ENCODE data around the gene TANK. TPM values are rescaled to one million over a fixed set of nuclear protein-coding genes. Genes with fewer than 3 reads are reported as not detected.

TANK gene
- total and polyA plus RNA-seq, 5 experiments from 2014 or later, result 32.7 to 65.8 (median 43.8) TPM

- H3K9me3 Mint-ChIP-seq, result no peaks in the 10 kb centered on the region
- POLR2A ChIA-PET, result interaction anchor here (0.6 kb wide), 1 partner anchor 20 kb away, joined by 3 read pairs; no protein-coding TSS in a partner anchor
- DNase-seq (peak in 5 of 10 donors; percentile 17 to 61 (median 50)), ATAC-seq (peak in 1 of 2 donors; percentile 40)
- peaks cover 0 to 2% (median 0%) of the 10 kb centered on the region in 4 donors for H3K4me1 Mint-ChIP-seq
- H3K27me3 Mint-ChIP-seq, result no peaks in the 10 kb centered on the region
- H3K4me3 Mint-ChIP-seq, result no peak overlapping the region
- no peak overlapping the region for H3K27ac Mint-ChIP-seq
- H3K36me3 Mint-ChIP-seq, result peaks cover 6 to 45% (median 11%) of the 10 kb centered on the region in 3 donors
Measured at GRCh38 chr2:161223139-161223732, 63.0 kb downstream of the TANK start.

GRCh38 chr2:161228511-161229240 lies 68.4 kb downstream of the TANK start:
- H3K27ac Mint-ChIP-seq, result no peak overlapping the region
- H3K9me3 Mint-ChIP-seq, result no peaks in the 10 kb centered on the region
- no peak overlapping the region for H3K4me3 Mint-ChIP-seq
- peaks cover 18 to 53% (median 25%) of the 10 kb centered on the region in 3 donors for H3K36me3 Mint-ChIP-seq
- no peaks in the 10 kb centered on the region for H3K27me3 Mint-ChIP-seq
- POLR2A ChIA-PET, result no interaction called here
- ATAC-seq (no peak), DNase-seq (no peak)
- peaks cover 0 to 2% (median 0%) of the 10 kb centered on the region in 4 donors for H3K4me1 Mint-ChIP-seq

- Mint-ChIP-seq H3K9me3 (no peaks in the 10 kb centered on the region), H3K27me3 (no peaks in the 10 kb centered on the region), H3K36me3 (peaks cover 18 to 46% (median 24%) of the 10 kb centered on the region in 3 donors), H3K4me1 (peaks cover 0 to 4% (median 2%) of the 10 kb centered on the region in 4 donors), H3K27ac (peak overlapping the region in 1 of 10 donors; percentile 35), H3K4me3 (no peak overlapping the region)
- POLR2A ChIA-PET, result no interaction called here
- DNase-seq, result no peak
- no peak for ATAC-seq
Measured at GRCh38 chr2:161230959-161231358, 70.7 kb downstream of the TANK start.

GRCh38 chr2:161232571-161232970 lies 72.3 kb downstream of the TANK start:
- POLR2A ChIA-PET, result no interaction called here
- Mint-ChIP-seq H3K27me3 (no peaks in the 10 kb centered on the region), H3K4me3 (no peak overlapping the region), H3K4me1 (peaks cover 2 to 14% (median 8%) of the 10 kb centered on the region in 4 donors), H3K9me3 (no peaks in the 10 kb centered on the region), H3K27ac (no peak overlapping the region), H3K36me3 (peaks cover 17 to 35% (median 23%) of the 10 kb centered on the region in 3 donors)
- DNase-seq (no peak), ATAC-seq (no peak)

DNA sequence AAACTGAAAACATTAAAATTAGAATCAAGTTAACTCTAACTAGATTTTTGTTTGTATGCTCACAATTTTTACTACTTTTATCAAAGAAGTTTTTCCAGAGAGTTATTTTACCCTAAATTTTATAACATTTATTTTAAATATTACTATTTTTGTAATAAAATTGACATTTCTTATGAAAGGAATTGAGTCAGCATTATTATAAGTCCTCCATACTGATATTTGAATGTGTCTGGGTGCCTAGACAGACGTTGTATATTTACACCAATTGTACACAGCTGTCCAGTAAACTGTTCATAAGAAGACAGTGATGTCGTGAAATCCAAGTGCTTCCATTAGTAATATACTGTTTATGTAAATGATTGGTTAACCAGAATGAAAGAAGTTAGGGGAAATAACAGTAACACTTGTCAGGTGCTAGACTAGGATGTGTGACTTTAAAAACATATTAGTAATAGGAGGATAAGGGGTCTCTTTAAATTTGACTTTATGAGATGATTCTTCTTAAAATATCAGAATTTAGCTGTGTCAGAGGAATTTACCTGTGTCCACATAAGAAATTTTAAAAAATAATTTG lies 73.7 kb downstream of the TANK start:
- POLR2A ChIA-PET, result interaction anchor here (0.6 kb wide), 1 partner anchor 30 kb away, joined by 3 read pairs; no protein-coding TSS in a partner anchor
- Mint-ChIP-seq H3K27me3 (peaks cover 0 to 1% (median 0%) of the 10 kb centered on the region in 5 donors), H3K9me3 (no peaks in the 10 kb centered on the region), H3K4me3 (no peak overlapping the region), H3K27ac (no peak overlapping the region), H3K36me3 (peaks cover 8 to 22% (median 11%) of the 10 kb centered on the region in 3 donors), H3K4me1 (peaks cover 9 to 21% (median 15%) of the 10 kb centered on the region in 4 donors)
- DNase-seq, result no peak
- ATAC-seq, result no peak

DNA sequence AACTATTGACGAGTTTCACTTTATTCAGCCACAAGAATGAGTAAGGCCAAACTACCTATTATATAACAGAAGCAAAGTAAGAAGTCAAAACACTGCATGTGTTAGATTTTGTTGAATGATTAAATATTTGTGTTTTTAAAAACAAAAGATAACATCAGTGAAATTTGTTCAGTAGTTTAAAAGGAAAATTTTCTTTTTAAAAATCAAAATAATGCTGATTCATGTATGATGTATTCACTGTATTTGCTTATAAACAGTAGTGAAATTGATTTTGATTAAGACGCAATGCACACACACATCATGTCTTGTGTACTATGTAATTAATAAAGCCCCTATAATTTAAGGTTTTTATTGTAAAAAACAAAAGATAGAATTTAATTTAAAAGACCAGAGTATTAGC lies 74.4 kb downstream of the TANK start:
- DNase-seq (no peak), ATAC-seq (no peak)
- POLR2A ChIA-PET, result interaction anchor here (0.6 kb wide), 1 partner anchor 29 kb away, joined by 3 read pairs; no protein-coding TSS in a partner anchor
- Mint-ChIP-seq H3K27ac (no peak overlapping the region), H3K36me3 (peaks cover 5 to 17% (median 10%) of the 10 kb centered on the region in 3 donors), H3K4me3 (no peak overlapping the region), H3K27me3 (peaks cover 0 to 1% (median 0%) of the 10 kb centered on the region in 5 donors), H3K9me3 (no peaks in the 10 kb centered on the region), H3K4me1 (peaks cover 8 to 21% (median 15%) of the 10 kb centered on the region in 4 donors)

GRCh38 chr2:161237392-161238264 lies 77.4 kb downstream of the TANK start:
- DNase-seq (peak; percentile 23 to 68 (median 44)), ATAC-seq (peak; percentile 57 to 66)
- Mint-ChIP-seq H3K36me3 (peaks cover 0 to 4% (median 3%) of the 10 kb centered on the region in 3 donors), H3K27me3 (peaks cover 0 to 10% (median 0%) of the 10 kb centered on the region in 5 donors), H3K27ac (peak overlapping the region; percentile 48 to 94 (median 79)), H3K4me3 (peak overlapping the region; percentile 87 to 97 (median 92)), H3K4me1 (peaks cover 8 to 34% (median 22%) of the 10 kb centered on the region in 4 donors), H3K9me3 (no peaks in the 10 kb centered on the region)
- POLR2A ChIA-PET, result interaction anchor here (0.6 to 1.5 kb wide), 4 partner anchors 9 to 1334 kb away, joined by 3 to 5 read pairs (median 3); no protein-coding TSS in a partner anchor

- POLR2A ChIA-PET, result interaction anchor here (1.5 kb wide), 1 partner anchor 8 kb away, joined by 5 read pairs; no protein-coding TSS in a partner anchor
- DNase-seq (peak in 1 of 10 donors; percentile 15), ATAC-seq (no peak)
- Mint-ChIP-seq H3K9me3 (no peaks in the 10 kb centered on the region), H3K4me1 (peaks cover 8 to 40% (median 26%) of the 10 kb centered on the region in 4 donors), H3K27ac (peak overlapping the region in 9 of 10 donors; percentile 61 to 94 (median 86)), H3K4me3 (peak overlapping the region; percentile 87 to 97 (median 92)), H3K36me3 (peaks cover 0 to 4% (median 3%) of the 10 kb centered on the region in 3 donors), H3K27me3 (peaks cover 0 to 10% (median 0%) of the 10 kb centered on the region in 5 donors)
Measured at GRCh38 chr2:161238265-161238559, 78.0 kb downstream of the TANK start.

DNA sequence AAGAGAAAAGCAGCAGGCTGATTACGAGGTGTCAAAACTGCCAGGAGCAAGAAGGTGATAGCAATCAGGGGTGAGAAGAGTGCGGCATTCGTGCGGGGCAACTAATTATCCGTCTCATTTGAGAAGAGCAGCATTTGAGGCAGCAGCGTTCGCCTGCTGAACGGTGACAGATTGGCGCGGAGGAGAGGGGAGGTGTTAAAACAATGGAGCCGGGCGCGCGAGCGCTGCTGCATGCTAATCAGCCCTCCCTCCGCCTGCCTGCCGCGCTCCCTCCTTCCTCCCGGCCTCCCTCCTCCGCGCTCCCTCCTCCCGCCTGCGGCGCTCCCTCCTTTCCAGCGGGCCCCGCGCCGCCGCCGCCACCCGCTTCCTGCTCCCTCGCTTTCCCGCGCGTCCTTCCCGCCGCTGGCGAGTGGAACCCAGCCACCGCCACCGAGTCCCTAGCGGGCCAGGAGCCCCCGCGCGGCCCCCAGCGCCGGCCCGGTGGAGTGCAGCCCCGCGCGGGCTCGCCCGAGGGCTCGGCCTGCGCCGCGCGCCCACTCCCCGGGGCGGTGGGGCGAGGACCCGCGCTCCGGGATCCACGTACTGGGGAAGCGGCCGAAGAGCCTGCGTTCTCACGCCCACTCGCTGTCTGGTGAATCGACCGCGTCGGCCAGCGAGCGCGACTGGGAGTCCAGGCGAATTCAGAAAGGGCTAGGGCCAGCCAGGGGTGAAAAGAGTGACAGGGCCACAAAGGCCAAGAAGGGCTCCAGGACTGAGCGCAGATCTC lies 78.5 kb downstream of the TANK start:
- POLR2A ChIA-PET, result interaction anchor here (1.5 kb wide), 1 partner anchor 7 kb away, joined by 5 read pairs; no protein-coding TSS in a partner anchor
- no peaks in the 10 kb centered on the region for H3K9me3 Mint-ChIP-seq
- H3K4me1 Mint-ChIP-seq, result peaks cover 8 to 45% (median 31%) of the 10 kb centered on the region in 4 donors
- H3K4me3 Mint-ChIP-seq, result peak overlapping the region; percentile 87 to 97 (median 92)
- peak; percentile 39 to 75 (median 52) for DNase-seq
- peaks cover 0 to 4% (median 3%) of the 10 kb centered on the region in 3 donors for H3K36me3 Mint-ChIP-seq
- H3K27me3 Mint-ChIP-seq, result peaks cover 0 to 10% (median 0%) of the 10 kb centered on the region in 5 donors
- H3K27ac Mint-ChIP-seq, result peak overlapping the region in 9 of 10 donors; percentile 1 to 92 (median 84)
- peak; percentile 74 to 76 for ATAC-seq

GRCh38 chr2:161239326-161240109 lies 79.3 kb downstream of the TANK start:
- ATAC-seq, result no peak
- peaks cover 0 to 18% (median 1%) of the 10 kb centered on the region in 5 donors for H3K27me3 Mint-ChIP-seq
- H3K4me1 Mint-ChIP-seq, result peaks cover 12 to 50% (median 37%) of the 10 kb centered on the region in 4 donors
- H3K36me3 Mint-ChIP-seq, result peaks cover 0 to 4% (median 3%) of the 10 kb centered on the region in 3 donors
- peak in 2 of 10 donors; percentile 8 to 60 for DNase-seq
- H3K9me3 Mint-ChIP-seq, result no peaks in the 10 kb centered on the region
- H3K27ac Mint-ChIP-seq, result peak overlapping the region in 6 of 10 donors; percentile 1 to 87 (median 53)
- H3K4me3 Mint-ChIP-seq, result peak overlapping the region; percentile 41 to 87 (median 70)
- POLR2A ChIA-PET, result no interaction called here
